GM12878 (cell line): ENCODE results near the gene EXOC4. TPM values are rescaled to one million over a fixed set of nuclear protein-coding genes. Genes with fewer than 3 reads are reported as not detected.

ENCODE experiments used
- ATAC-seq: fragments of 200-7000 bp; cut with Tn5 transposase; 3 replicates; pipeline ENCODE4 v1.9.1; 2020; ENCODE audit warnings: mild to moderate bottlenecking, moderate library complexity
- BruUV-seq: library from RNA; stranded (reverse); fragments of 400-500 nt; replicated peaks from 2 replicates; lab custom pipeline; 2021; lab: Mats Ljungman, UMichigan
- CTCF ChIA-PET: fragments of 300-600 bp; sonication (Branson Sonifier 250); formaldehyde crosslinking; extraction: SDS; loops from one replicate; lab custom pipeline; 2021; ENCODE audit warnings: inconsistent platforms; lab: Yijun Ruan, JAX
- POLR2A ChIA-PET: fragments of 350-600 bp; formaldehyde crosslinking; extraction: SDS; loops from one replicate; lab custom pipeline; 2021; ENCODE audit warnings: inconsistent platforms; lab: Charles Lee
- RAD21 ChIA-PET: fragments of 300-600 bp; sonication (Branson Sonifier 250); formaldehyde crosslinking; loops from one replicate; lab custom pipeline; 2023; ENCODE audit warnings: antibody characterized with exemption; ENCODE audit not compliant: unreplicated experiment; lab: Charles Lee
- SMC1A ChIA-PET: fragments of 300-600 bp; sonication (Branson Sonifier 250); formaldehyde crosslinking; loops from one replicate; lab custom pipeline; 2023; ENCODE audit not compliant: unreplicated experiment, uncharacterized antibody; lab: Charles Lee
- DNase-seq: peaks from one replicate; pipeline ENCODE4 v3.0.0-alpha.2; 2011; ENCODE audit warnings: low read depth, low spot score
- FAIRE-seq: peaks from 3 replicates; lab custom pipeline; 2011; peaks lifted over from hg19 to GRCh38; lab: Jason Lieb, UNC
- H2AFZ ChIP-seq: 2 replicates; pipeline ENCODE4 v1.6.0; 2011; ENCODE audit warnings: low read depth, low read length, control low read depth; ENCODE audit not compliant: control insufficient read depth
- H3K27ac ChIP-seq: 2 replicates; pipeline ENCODE4 v1.5.1; 2011; ENCODE audit warnings: control low read depth; ENCODE audit not compliant: control insufficient read depth, insufficient read depth
- H3K27me3 ChIP-seq, 2 experiments: replicated peaks in 1 of 2; 2 replicates each; pipeline versions ENCODE4 v1.6.0 to v1.6.1; 2011; ENCODE audit warnings: low read length in 1 of 2; ENCODE audit not compliant: control insufficient read depth in 2 of 2, insufficient read depth in 2 of 2
- H3K36me3 ChIP-seq, 2 experiments: 2 replicates each; pipeline ENCODE4 v1.5.1; 2011; ENCODE audit warnings: low read length in 1 of 2; ENCODE audit not compliant: control insufficient read depth in 2 of 2, insufficient read depth in 2 of 2
- H3K4me1 ChIP-seq: 2 replicates; pipeline ENCODE4 v1.6.1; 2011; ENCODE audit warnings: mild to moderate bottlenecking, low read length, moderate library complexity, mixed read lengths; ENCODE audit not compliant: control insufficient read depth, insufficient read depth
- H3K4me2 ChIP-seq: 2 replicates; pipeline ENCODE4 v1.6.0; 2011; ENCODE audit warnings: control low read depth; ENCODE audit not compliant: control insufficient read depth, insufficient read depth
- H3K4me3 ChIP-seq: fragments of 200-600 bp; sonication (generic); 2 replicates; pipeline ENCODE4 v1.5.1; 2016
- H3K79me2 ChIP-seq: 2 replicates; pipeline ENCODE4 v1.6.0; 2011; ENCODE audit warnings: low read length; ENCODE audit not compliant: control insufficient read depth, insufficient read depth
- H3K9ac ChIP-seq: 2 replicates; pipeline ENCODE4 v1.8.0; 2011; ENCODE audit warnings: low read length, control low read depth, mixed read lengths; ENCODE audit not compliant: control insufficient read depth, insufficient read depth
- H3K9me3 ChIP-seq: replicated peaks from 3 replicates; pipeline ENCODE4 v1.5.1; 2011; ENCODE audit warnings: mild to moderate bottlenecking, low read length; ENCODE audit not compliant: control insufficient read depth, insufficient read depth
- H4K20me1 ChIP-seq: 2 replicates; pipeline ENCODE4 v1.6.0; 2011; ENCODE audit not compliant: control insufficient read depth, insufficient read depth
- E2F8 ChIP-seq: fragments of 450-650 bp; IDR thresholded peaks from 2 replicates; pipeline ENCODE4 v1.6.1; 2018; ENCODE audit warnings: mild to moderate bottlenecking, low read depth, moderate library complexity; ENCODE audit not compliant: partially characterized antibody
- EGR1 ChIP-seq, 2 experiments: IDR thresholded peaks; 1 replicate in 1 of 2; 2 replicates in 1 of 2; pipeline ENCODE4 v1.6.1; 2011 to 2012; ENCODE audit warnings: low read depth in 2 of 2, low read length in 2 of 2, borderline replicate concordance in 1 of 2, mild to moderate bottlenecking in 1 of 2, moderate library complexity in 1 of 2
- ETV6 ChIP-seq, 2 experiments: fragments of 450-650 bp in 1 of 2; IDR thresholded peaks in 1 of 2; conservative IDR thresholded peaks in 1 of 2; 2 replicates each; pipeline ENCODE4 v1.6.1; 2014; ENCODE audit warnings: antibody characterized with exemption in 1 of 2, borderline replicate concordance in 1 of 2, low read depth in 1 of 2, mild to moderate bottlenecking in 1 of 2, moderate library complexity in 1 of 2
- FOXM1 ChIP-seq: IDR thresholded peaks from 2 replicates; pipeline ENCODE4 v1.6.1; 2012; ENCODE audit warnings: low read depth, mild to moderate bottlenecking, inconsistent platforms, low read length, moderate library complexity
- HDAC6 ChIP-seq: fragments of 200-600 bp; sonication (generic); IDR thresholded peaks from one replicate; pipeline ENCODE4 v1.8.0; 2017; ENCODE audit warnings: antibody characterized with exemption; ENCODE audit not compliant: unreplicated experiment
- NFXL1 ChIP-seq: fragments of 450-650 bp; IDR thresholded peaks from 2 replicates; pipeline ENCODE4 v1.6.1; 2017; ENCODE audit warnings: antibody characterized with exemption, mild to moderate bottlenecking, borderline replicate concordance
- NR2F1 ChIP-seq: fragments of 450-650 bp; conservative IDR thresholded peaks from 2 replicates; pipeline ENCODE4 v1.6.1; 2017; ENCODE audit warnings: mild to moderate bottlenecking
- POLR2AphosphoS2 ChIP-seq: IDR thresholded peaks from 2 replicates; pipeline ENCODE4 v1.6.1; 2011; ENCODE audit warnings: low read depth, mild to moderate bottlenecking, low read length, improper control_type of control experiment, moderate library complexity
- RAD51 ChIP-seq: fragments of 450-650 bp; IDR thresholded peaks from 2 replicates; pipeline ENCODE4 v1.6.1; 2016; ENCODE audit warnings: moderate library complexity, mild to moderate bottlenecking, inconsistent platforms
- SUZ12 ChIP-seq: fragments of 200-600 bp; sonication (generic); IDR thresholded peaks from one replicate; pipeline ENCODE4 v1.6.1; 2018; ENCODE audit warnings: antibody characterized with exemption, mild to moderate bottlenecking; ENCODE audit not compliant: unreplicated experiment
- ZNF274 ChIP-seq: IDR thresholded peaks from one replicate; pipeline ENCODE4 v1.8.0; 2011; ENCODE audit not compliant: insufficient read length, insufficient read depth
- ZZZ3 ChIP-seq: IDR thresholded peaks from 2 replicates; pipeline ENCODE4 v1.6.1; 2011; ENCODE audit warnings: low read depth; ENCODE audit not compliant: control insufficient read depth, insufficient read length
- WGBS: methylation state at CpG from one replicate; pipeline ENCODE4 v1.1.6; 2016; ENCODE audit warnings: low lambda C conversion rate; ENCODE audit not compliant: insufficient replicate concordance, insufficient coverage; ENCODE audit errors: missing lambda C conversion rate; 5-methylcytosine and 5-hydroxymethylcytosine counted together
- in situ Hi-C: fragments of 300-500 bp; cut with MboI; formaldehyde crosslinking; loops from 9 replicates; pipeline ENCODE4 v1.14.3; 2018; ENCODE audit warnings: mixed read lengths
- intact Hi-C: fragments of 100-400 bp; cut with micrococcal nuclease; formaldehyde crosslinking; loops from one replicate; pipeline ENCODE4 v1.14.2; 2022; ENCODE audit not compliant: unreplicated experiment
- polyA plus RNA-seq, 11 experiments: library from polyadenylated mRNA; depleted of rRNA in 4 of 11; unstranded in 6 of 11; stranded (reverse) in 5 of 11; fragments of >200 nt; fragmentation: Nextera tagmentation in 4 of 11; fragmentation: Illumina TruSeq in 1 of 11; extraction: Ambion mirVana in 4 of 11; extraction: Trizol in 1 of 11; gene quantifications; 1 replicate in 1 of 11; 2 replicates in 10 of 11; pipeline versions ENCODE4 v1.2.1 to v1.2.3, GENCODE V29; 2011 to 2016; ENCODE audit warnings: inconsistent platforms in 2 of 11, missing spikeins in 2 of 11, low read depth in 1 of 11
- total RNA-seq, 4 experiments: library from RNA; depleted of rRNA in 3 of 4; stranded (reverse); fragments of >200 nt in 3 of 4; fragmentation: Illumina TruSeq in 1 of 4; extraction: Trizol in 1 of 4; gene quantifications; 2 replicates each; pipeline versions ENCODE4 v1.2.1 to v1.2.3, GENCODE V29; 2013 to 2021

Gene EXOC4
- total and polyA plus RNA-seq, 10 of the 15 experiments (the other 5 are each of a cell fraction or from before 2014, with no cell fraction given): 13.2 to 44.5 (median 29.6) TPM

- POLR2A ChIA-PET: no interaction called here
- no peaks in the 10 kb centered on the region for H3K79me2 ChIP-seq
- 97% methylated on average over 6 of the region's 6 CpGs for WGBS
- ATAC-seq (no peak), DNase-seq (no peak), FAIRE-seq (no peak)
- no peak overlapping the region for H3K27ac ChIP-seq
- H3K4me1 ChIP-seq: no peaks in the 10 kb centered on the region
- in situ Hi-C loops (no loop called here), intact Hi-C loops (no loop called here)
- RAD21 ChIA-PET: no interaction called here
- CTCF ChIA-PET: interaction anchor here (1.7 kb wide), 1 partner anchor 31 kb away, joined by 3 read pairs; no protein-coding TSS in a partner anchor
- H3K4me2 ChIP-seq: no peak overlapping the region
- no TSS peak for BruUV-seq
- H3K9ac ChIP-seq: no peak overlapping the region
- TF ChIP-seq FOXM1 (no peak), HDAC6 (no peak), NR2F1 (no peak), EGR1 (IDR thresholded peaks at IDR 0.05; ENCODE audit: borderline replicate concordance in 1 of 2, low read depth in 2 of 2, low read length in 2 of 2) (no peak), RAD51 (no peak), POLR2AphosphoS2 (no peak), ZNF274 (no peak), NFXL1 (no peak), ZZZ3 (no peak), ETV6 (conservative IDR thresholded peaks at IDR 0.05 in 1 of 2, IDR thresholded peaks at IDR 0.05 in 1 of 2; ENCODE audit: borderline replicate concordance in 1 of 2, low read depth in 1 of 2) (no peak), SUZ12 (no peak), E2F8 (no peak)
- no peaks in the 10 kb centered on the region; a peak in 1 of 4 replicates for H3K36me3 ChIP-seq
- H4K20me1 ChIP-seq: no peaks in the 10 kb centered on the region
- H3K4me3 ChIP-seq: no peak overlapping the region
- H2AFZ ChIP-seq: no peak overlapping the region
- no peaks in the 10 kb centered on the region for H3K9me3 ChIP-seq
- no peaks in the 10 kb centered on the region for H3K27me3 ChIP-seq
- SMC1A ChIA-PET: interaction anchor here (2.2 kb wide), 1 partner anchor 30 kb away, joined by 6 read pairs; no protein-coding TSS in a partner anchor
Observed at GRCh38 chr7:133824132-133824531, 571.3 kb downstream of the EXOC4 start.
